Small intestine (tissue), 7 donors: ENCODE measurements around the gene SASH1. TPM values are rescaled to one million over a fixed set of nuclear protein-coding genes. Genes with fewer than 3 reads are reported as not detected.
A peak's percentile ranks its signal among the peaks of the same experiment; 100 is the strongest.

Experiments used
- DNase-seq, 2 donors: peaks; one replicate each; pipeline versions ENCODE4 v3.0.0 to v3.0.0-alpha.2; 2013
- FAIRE-seq: peaks from 2 replicates; lab custom pipeline; 2012; peaks lifted over from hg19 to GRCh38; lab: Jason Lieb, UNC
- H3K27ac ChIP-seq, 3 donors: one replicate each; pipeline ENCODE4 v1.5.1; 2013; ENCODE audit warnings: low read length in 2 of 3, mild to moderate bottlenecking in 2 of 3, control low read depth in 1 of 3, inconsistent platforms in 1 of 3, low read depth in 1 of 3, moderate library complexity in 1 of 3
- H3K27me3 ChIP-seq, 3 donors: one replicate each; pipeline ENCODE4 v1.6.1; 2013; ENCODE audit warnings: low read length in 3 of 3, inconsistent platforms in 1 of 3; ENCODE audit not compliant: control insufficient read depth in 3 of 3, insufficient read depth in 3 of 3
- H3K36me3 ChIP-seq, 3 donors: one replicate each; pipeline ENCODE4 v1.6.1; 2013; ENCODE audit warnings: low read length in 3 of 3, inconsistent platforms in 1 of 3, low read depth in 1 of 3, mild to moderate bottlenecking in 1 of 3, moderate library complexity in 1 of 3; ENCODE audit not compliant: control insufficient read depth in 3 of 3, insufficient read depth in 2 of 3
- H3K4me1 ChIP-seq, 3 donors: one replicate each; pipeline ENCODE4 v1.6.1; 2013; ENCODE audit warnings: low read length in 2 of 3, inconsistent platforms in 1 of 3, low read depth in 1 of 3, mild to moderate bottlenecking in 1 of 3, moderate library complexity in 1 of 3; ENCODE audit not compliant: control insufficient read depth in 3 of 3, insufficient read depth in 2 of 3
- H3K4me3 ChIP-seq, 3 donors: one replicate each; pipeline ENCODE4 v1.5.1; 2013; ENCODE audit warnings: low read length in 3 of 3, control low read depth in 1 of 3, inconsistent platforms in 1 of 3, low read depth in 1 of 3, mild to moderate bottlenecking in 1 of 3, moderate library complexity in 1 of 3
- H3K9me3 ChIP-seq, 2 donors: one replicate each; pipeline ENCODE4 v1.6.1; 2013; ENCODE audit warnings: low read depth in 1 of 2, low read length in 1 of 2; ENCODE audit not compliant: control insufficient read depth in 2 of 2, insufficient read depth in 1 of 2
- WGBS, 3 donors: extraction: QIAGEN DNeasy Blood & Tissue Kit; methylation state at CpG; one replicate each; pipeline ENCODE4 v1.1.7; 2013; 5-methylcytosine and 5-hydroxymethylcytosine counted together
- polyA plus RNA-seq, 4 donors: library from polyadenylated mRNA; stranded (reverse) in 3 of 4; unstranded in 1 of 4; fragments of 200-250 nt in 3 of 4; fragments of 120-200 nt in 1 of 4; gene quantifications; one replicate each; pipeline versions ENCODE4 v1.2.1 to v1.2.3, GENCODE V29; 2013
- donor health status: healthy with polysubstance abuse.
- donor health status: control.
- donor health status: control.
- donor health status: Bipolar disorder and iron deficiency.
- donor health status: healthy.

SASH1 gene
- polyA plus RNA-seq, 4 donors = 1.3 to 16.1 (median 8.0) TPM

GRCh38 chr6:148457843-148458159, 115.2 kb downstream of the SASH1 start:
- FAIRE-seq = no peak
- peaks cover 0 to 9% (median 0%) of the 10 kb centered on the region in 3 donors for H3K36me3 ChIP-seq
- H3K27me3 ChIP-seq = no peaks in the 10 kb centered on the region
- no peak overlapping the region for H3K27ac ChIP-seq
- peaks cover 0 to 2% (median 0%) of the 10 kb centered on the region in 3 donors for H3K4me1 ChIP-seq
- 94 to 96% (median 95%) methylated on average over 4 of the region's 4 CpGs for WGBS, 3 donors
- H3K4me3 ChIP-seq = no peak overlapping the region
- H3K9me3 ChIP-seq = no peaks in the 10 kb centered on the region
- DNase-seq = no peak

GRCh38 chr6:148459238-148459637, 116.6 kb downstream of the SASH1 start:
- FAIRE-seq (no peak), DNase-seq (no peak)
- no peaks in the 10 kb centered on the region for H3K27me3 ChIP-seq
- H3K9me3 ChIP-seq = no peaks in the 10 kb centered on the region
- peaks cover 0 to 3% (median 0%) of the 10 kb centered on the region in 3 donors for H3K36me3 ChIP-seq
- no peak overlapping the region for H3K4me3 ChIP-seq
- H3K27ac ChIP-seq = no peak overlapping the region
- 92 to 93% (median 93%) methylated on average over 4 of the region's 4 CpGs for WGBS, 3 donors
- H3K4me1 ChIP-seq = peaks cover 0 to 2% (median 0%) of the 10 kb centered on the region in 3 donors

- Histone ChIP-seq H3K36me3 (no peaks in the 10 kb centered on the region), H3K4me1 (peaks cover 0 to 6% (median 0%) of the 10 kb centered on the region in 3 donors), H3K9me3 (no peaks in the 10 kb centered on the region), H3K27me3 (no peaks in the 10 kb centered on the region), H3K4me3 (no peak overlapping the region), H3K27ac (no peak overlapping the region)
- DNase-seq (no peak), FAIRE-seq (no peak)
- 88 to 96% (median 94%) methylated on average over 6 of the region's 6 CpGs for WGBS, 3 donors
Measured at GRCh38 chr6:148460876-148461646, 118.4 kb downstream of the SASH1 start.

GRCh38 chr6:148461986-148462577, 119.4 kb downstream of the SASH1 start:
- FAIRE-seq (no peak), DNase-seq (peak in 1 of 2 donors; percentile 15)
- no peaks in the 10 kb centered on the region for H3K36me3 ChIP-seq
- no peaks in the 10 kb centered on the region for H3K9me3 ChIP-seq
- H3K27me3 ChIP-seq = no peaks in the 10 kb centered on the region
- H3K4me3 ChIP-seq = no peak overlapping the region
- no peak overlapping the region for H3K27ac ChIP-seq
- WGBS, 3 donors = 48 to 83% (median 75%) methylated on average over 2 of the region's 2 CpGs
- H3K4me1 ChIP-seq = peaks cover 0 to 6% (median 0%) of the 10 kb centered on the region in 3 donors

GRCh38 chr6:148463671-148464070, 121.0 kb downstream of the SASH1 start:
- no peaks in the 10 kb centered on the region for H3K9me3 ChIP-seq
- peaks cover 0 to 6% (median 0%) of the 10 kb centered on the region in 3 donors for H3K4me1 ChIP-seq
- H3K4me3 ChIP-seq = no peak overlapping the region
- DNase-seq = no peak
- no peaks in the 10 kb centered on the region for H3K27me3 ChIP-seq
- H3K36me3 ChIP-seq = no peaks in the 10 kb centered on the region
- H3K27ac ChIP-seq = no peak overlapping the region
- FAIRE-seq = no peak
- WGBS, 3 donors = 74 to 95% (median 82%) methylated on average over 2 of the region's 2 CpGs

- 37 to 40% (median 39%) methylated on average over 5 of the region's 5 CpGs for WGBS, 3 donors
Measured at GRCh38 chr6:148464319-148465010, 121.8 kb downstream of the SASH1 start.

DNA sequence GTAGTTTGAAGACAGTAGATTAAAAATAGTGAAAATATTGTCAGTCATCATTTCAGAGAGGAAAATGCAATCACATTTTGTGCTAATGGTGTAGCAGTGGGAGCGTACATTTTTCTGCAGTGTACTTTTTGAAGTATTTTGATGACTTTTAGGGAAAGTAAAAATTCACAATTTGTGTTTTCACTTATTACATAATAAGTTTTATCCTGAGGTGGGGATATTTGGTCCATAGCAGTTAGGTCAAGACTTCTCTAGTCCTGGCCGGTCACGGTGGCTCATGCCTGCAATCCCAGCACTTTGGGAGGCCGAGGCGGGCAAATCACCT, 122.3 kb downstream of the SASH1 start:
- H3K9me3 ChIP-seq = no peaks in the 10 kb centered on the region
- H3K4me1 ChIP-seq = peaks cover 0 to 6% (median 0%) of the 10 kb centered on the region in 3 donors
- DNase-seq (no peak), FAIRE-seq (no peak)
- no peaks in the 10 kb centered on the region for H3K36me3 ChIP-seq
- no peaks in the 10 kb centered on the region for H3K27me3 ChIP-seq
- H3K27ac ChIP-seq = no peak overlapping the region
- WGBS, 3 donors = 78 to 88% (median 83%) methylated on average over 5 of the region's 5 CpGs
- no peak overlapping the region for H3K4me3 ChIP-seq

More at GRCh38 chr6:148464319-148465010, 121.8 kb downstream of the SASH1 start:
- no peak for FAIRE-seq
- H3K4me1 ChIP-seq = peaks cover 0 to 6% (median 0%) of the 10 kb centered on the region in 3 donors
- H3K27ac ChIP-seq = no peak overlapping the region
- H3K9me3 ChIP-seq = no peaks in the 10 kb centered on the region
- no peak overlapping the region for H3K4me3 ChIP-seq
- peak; percentile 45 to 73 for DNase-seq
- no peaks in the 10 kb centered on the region for H3K36me3 ChIP-seq
- H3K27me3 ChIP-seq = no peaks in the 10 kb centered on the region

DNA sequence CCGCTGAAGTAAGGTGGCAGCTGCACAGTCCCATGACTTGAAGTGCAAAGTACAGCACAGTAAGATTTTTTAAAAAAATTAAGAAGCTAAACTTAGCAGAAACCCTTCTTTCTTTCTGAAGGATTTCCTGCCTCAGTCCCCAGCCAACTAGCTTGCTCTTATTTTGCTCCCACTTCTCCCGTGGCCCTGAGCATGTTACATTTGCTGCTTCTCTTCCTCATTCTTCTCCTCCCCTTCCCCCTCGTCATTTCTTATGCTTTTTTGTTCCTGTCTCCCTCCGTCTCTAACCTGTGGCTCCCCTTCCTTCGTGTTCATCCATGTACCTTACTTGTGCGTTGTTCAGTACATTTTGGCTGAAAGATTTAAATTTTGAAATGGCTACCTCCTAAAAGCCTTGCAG, 123.0 kb downstream of the SASH1 start:
- DNase-seq (no peak), FAIRE-seq (no peak)
- no peak overlapping the region for H3K4me3 ChIP-seq
- 61 to 78% (median 69%) methylated on average over 6 of the region's 6 CpGs for WGBS, 3 donors
- H3K9me3 ChIP-seq = no peaks in the 10 kb centered on the region
- H3K36me3 ChIP-seq = no peaks in the 10 kb centered on the region
- H3K27me3 ChIP-seq = no peaks in the 10 kb centered on the region
- H3K27ac ChIP-seq = no peak overlapping the region
- H3K4me1 ChIP-seq = peaks cover 0 to 6% (median 0%) of the 10 kb centered on the region in 3 donors
